GM20431 (cell line): ENCODE data around the gene FBLN7.
"Not testable (repeated sequence)": the region's sequence is repeated elsewhere in the genome, so short reads cannot be mapped to it uniquely, and the experiment has no call there.

Experiments
- in situ Hi-C: fragments of 300-500 bp; cut with MseI, MboI; formaldehyde crosslinking; loops from one replicate; pipeline ENCODE4 v1.15.0; 2020; ENCODE audit warnings: low sequenced_read_pairs; ENCODE audit not compliant: unreplicated experiment

The FBLN7 gene

DNA sequence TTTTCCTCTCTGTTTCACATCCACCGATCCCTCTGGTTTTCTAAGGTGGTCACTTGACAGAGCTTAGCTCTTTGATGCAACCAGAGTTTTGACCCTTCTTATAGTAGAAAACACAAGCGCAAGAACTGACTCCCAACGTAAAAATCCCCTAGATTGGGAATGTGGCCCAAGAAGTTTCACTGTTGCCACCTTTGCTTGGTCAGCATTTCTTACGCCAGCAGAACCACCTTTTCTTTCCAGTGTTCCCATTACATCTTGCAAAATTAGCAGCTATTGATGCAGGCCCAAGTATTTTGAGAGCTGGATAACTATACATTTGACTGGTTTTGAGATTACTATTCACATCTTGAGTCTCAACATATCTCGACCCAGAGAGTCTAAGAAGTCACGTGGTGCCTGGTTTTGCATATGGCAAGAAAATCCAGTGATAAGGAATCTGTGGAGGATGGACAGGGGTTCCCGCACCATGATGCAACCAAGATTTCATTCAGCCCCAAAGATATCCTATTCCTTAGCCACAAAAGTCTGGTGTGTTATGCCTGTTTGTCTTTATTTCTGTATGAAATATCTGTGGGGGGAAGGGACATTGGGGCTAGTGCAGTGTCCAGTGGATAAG, 37.9 kb downstream of the FBLN7 start:
- in situ Hi-C loops = no loop called here

GRCh38 chr2:112181571-112182290, 43.5 kb downstream of the FBLN7 start:
- in situ Hi-C loops = no loop called here

GRCh38 chr2:112182581-112183034, 44.4 kb downstream of the FBLN7 start:
- in situ Hi-C loops = no loop called here

GRCh38 chr2:112183327-112184025, 45.3 kb downstream of the FBLN7 start:
- in situ Hi-C loops = no loop called here

DNA sequence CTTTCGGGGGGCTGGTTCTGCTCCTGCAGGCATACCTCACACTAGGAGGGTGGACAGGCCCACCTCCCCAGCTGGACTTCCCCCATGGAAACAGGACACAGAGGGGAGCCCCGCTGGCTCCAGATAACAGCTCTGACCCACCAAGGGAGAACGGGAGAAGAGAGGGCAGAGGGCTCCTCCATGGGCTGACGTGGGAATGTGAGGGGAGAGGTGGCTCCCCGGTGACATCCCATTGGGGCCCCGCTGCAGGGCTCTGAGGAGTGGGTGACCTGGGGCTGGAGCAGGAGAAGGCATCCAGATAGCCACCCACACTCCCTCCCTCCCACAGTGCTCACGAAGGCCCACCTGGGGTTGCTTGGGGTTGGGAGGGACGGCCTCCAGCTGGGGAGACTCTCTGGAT, 45.9 kb downstream of the FBLN7 start:
- in situ Hi-C loops = no loop called here

- in situ Hi-C loops = no loop called here
Observed at GRCh38 chr2:112185131-112185530, 46.9 kb downstream of the FBLN7 start.

DNA sequence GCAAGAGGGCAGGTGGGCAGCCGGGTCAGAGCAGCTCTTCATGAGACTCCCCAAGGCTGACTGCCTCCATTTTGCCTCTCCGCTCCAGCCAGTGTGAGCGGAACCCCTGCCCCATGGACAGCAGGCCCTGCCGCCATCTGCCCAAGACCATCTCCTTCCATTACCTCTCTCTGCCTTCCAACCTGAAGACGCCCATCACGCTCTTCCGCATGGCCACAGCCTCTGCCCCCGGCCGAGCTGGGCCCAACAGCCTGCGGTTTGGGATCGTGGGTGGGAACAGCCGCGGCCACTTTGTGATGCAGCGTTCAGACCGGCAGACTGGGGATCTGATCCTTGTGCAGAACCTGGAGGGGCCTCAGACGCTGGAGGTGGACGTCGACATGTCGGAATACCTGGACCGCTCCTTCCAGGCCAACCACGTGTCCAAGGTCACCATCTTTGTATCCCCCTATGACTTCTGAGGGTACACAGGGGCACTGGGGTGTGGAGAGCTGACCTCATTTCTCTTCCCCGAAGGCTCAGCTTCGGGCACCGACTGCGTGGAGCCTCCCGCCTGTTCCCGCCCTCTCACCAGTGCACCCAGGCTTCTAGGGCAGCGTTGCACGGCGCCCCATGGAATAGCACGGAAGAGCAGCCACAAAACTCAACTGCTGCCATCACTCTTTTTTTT, 49.0 kb downstream of the FBLN7 start:
- in situ Hi-C loops = no loop called here

- in situ Hi-C loops = no loop called here
Observed at GRCh38 chr2:112187805-112188596, 49.8 kb downstream of the FBLN7 start.

- in situ Hi-C loops = no loop called here
Observed at GRCh38 chr2:112189001-112189556, 50.9 kb downstream of the FBLN7 start.

- in situ Hi-C loops = no loop called here
Observed at GRCh38 chr2:112194028-112194427, 55.8 kb downstream of the FBLN7 start.

GRCh38 chr2:112194482-112194881, 56.3 kb downstream of the FBLN7 start:
- in situ Hi-C loops = no loop called here

DNA sequence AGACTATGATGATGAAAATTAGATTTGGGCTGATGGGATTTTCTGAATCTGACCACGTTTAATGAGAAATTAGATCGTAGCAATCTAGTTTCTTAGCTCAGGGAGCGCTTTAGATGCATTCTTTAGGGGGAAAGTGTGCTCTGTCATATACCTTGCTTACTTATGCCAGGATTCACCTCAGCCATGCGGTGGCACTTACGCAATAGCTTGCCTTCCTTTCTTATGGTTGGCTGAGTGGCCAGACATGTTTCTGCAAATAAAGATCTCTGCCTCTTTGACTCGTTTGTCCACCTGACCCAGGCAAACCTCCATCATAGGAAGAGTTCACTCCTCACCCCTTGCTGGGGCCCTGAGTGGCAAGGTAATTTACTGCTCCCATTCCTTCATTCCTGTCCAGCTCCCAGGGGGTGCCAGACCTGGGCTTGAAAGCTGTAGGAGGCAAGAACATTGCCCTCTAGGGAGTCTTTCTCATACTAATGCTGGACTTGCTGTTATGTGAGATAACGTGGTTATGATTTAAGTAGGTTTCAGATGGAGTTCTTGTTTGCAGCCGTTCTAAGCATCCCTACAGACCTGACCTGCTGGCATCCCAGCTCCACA, 57.1 kb downstream of the FBLN7 start:
- in situ Hi-C loops = no loop called here

DNA sequence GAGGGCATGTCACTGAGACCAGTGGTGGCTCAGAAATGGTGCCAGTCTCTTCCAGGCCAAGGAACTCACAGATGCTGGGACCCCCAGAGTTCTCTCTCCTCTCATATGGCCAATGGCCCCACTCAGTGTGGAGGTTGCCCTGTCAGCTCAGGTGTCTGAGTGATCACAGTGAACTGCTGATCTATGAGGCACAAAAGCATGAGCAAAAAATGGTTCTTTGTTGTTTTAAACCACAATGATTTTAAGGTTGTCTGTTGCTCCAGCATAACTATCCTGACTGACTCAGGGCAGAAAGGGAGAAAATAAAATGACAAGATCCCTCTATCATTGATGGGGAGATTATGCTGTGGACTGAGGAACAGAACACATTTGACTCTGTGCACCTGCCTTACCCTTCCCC, 57.8 kb downstream of the FBLN7 start:
- in situ Hi-C loops = no loop called here

DNA sequence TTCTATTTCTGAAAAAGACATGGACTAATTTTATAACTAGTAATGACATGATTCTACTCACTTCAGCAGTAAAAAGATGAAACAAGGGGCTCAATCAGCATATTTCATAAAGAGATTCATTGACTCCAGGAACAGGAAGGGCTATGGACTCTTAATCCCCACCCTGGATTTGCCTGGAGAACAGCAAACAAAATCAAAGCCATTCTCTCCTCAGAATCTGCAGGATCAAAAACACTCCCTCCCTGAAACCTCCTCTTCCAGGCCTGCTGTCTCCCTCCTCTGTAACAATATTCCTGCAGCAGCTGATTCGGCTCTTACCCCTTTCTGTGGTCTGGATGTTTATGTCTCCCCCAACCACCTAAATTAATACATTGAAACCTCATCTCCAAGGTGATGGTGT, 59.7 kb downstream of the FBLN7 start:
- in situ Hi-C loops = no loop called here

- in situ Hi-C loops = no loop called here
Observed at GRCh38 chr2:112198780-112199179, 60.6 kb downstream of the FBLN7 start.

DNA sequence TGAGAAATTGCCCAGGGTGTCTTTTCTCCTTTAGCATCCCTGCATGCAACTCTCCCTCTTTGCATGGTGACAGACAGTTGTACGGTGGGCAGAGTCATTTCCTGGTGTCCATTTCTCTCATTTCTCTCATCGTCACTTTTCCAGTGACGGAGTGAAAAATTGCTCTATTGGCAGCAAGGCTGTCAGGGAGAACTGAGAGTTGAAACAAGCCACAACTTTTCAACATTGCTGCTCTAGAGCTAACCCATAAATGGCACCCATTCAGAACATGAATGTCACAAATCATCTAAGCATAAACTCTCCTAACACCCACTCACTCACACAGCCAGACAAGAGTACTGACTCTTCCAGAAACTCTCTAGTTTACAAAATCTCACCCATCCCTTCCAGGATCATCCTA, 61.0 kb downstream of the FBLN7 start:
- in situ Hi-C loops = no loop called here

- in situ Hi-C loops = no loop called here
Observed at GRCh38 chr2:112201696-112202430, 63.7 kb downstream of the FBLN7 start.

DNA sequence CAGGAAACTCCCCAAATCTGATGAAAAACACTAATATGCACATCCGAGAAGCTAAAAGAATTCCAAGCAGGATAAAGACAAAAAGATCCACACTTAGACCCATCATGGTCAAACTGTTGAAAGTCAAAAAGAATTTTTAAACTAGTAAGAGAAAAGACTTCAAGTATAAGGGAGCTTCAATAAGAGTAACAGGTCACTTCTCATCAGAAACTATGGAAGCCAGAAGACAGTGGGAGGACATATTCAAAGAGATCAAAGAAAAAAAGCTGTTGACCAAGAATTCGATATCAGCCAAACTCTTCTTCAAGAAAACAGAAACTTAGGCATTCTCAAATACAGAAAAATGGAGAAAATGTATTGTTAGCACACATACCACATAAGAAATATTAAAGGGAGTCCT, 66.2 kb downstream of the FBLN7 start:
- in situ Hi-C loops = no loop called here

DNA sequence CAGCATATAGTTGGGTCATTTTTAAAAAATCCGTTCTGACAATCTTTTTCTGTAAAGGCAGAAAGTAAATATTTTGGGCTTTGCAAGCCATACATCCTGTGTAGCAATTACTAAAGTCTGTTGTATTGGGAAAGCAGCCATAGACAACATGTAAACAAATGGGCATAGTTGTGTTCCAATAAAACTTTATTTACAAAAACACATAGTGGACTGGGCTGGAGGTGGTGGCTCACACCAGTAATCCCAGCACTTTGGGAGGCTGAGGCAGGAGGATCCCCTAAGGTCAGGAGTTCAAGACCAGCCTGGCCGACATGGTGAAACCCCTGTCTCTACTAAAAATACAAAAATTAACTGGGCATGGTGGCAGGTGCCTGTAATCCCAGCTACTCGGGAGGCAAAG, 69.7 kb downstream of the FBLN7 start:
- in situ Hi-C loops = not testable (repeated sequence)
